Measurements from ENCODE around the gene RMND1. TPM values are rescaled to one million over a fixed set of nuclear protein-coding genes. Genes with fewer than 3 reads are reported as not detected.

Gene RMND1
- total and polyA plus RNA-seq, 2 of the 13 experiments (the other 11 are each of a cell fraction or from before 2014, with no cell fraction given): 34.0 to 72.5 TPM

DNA sequence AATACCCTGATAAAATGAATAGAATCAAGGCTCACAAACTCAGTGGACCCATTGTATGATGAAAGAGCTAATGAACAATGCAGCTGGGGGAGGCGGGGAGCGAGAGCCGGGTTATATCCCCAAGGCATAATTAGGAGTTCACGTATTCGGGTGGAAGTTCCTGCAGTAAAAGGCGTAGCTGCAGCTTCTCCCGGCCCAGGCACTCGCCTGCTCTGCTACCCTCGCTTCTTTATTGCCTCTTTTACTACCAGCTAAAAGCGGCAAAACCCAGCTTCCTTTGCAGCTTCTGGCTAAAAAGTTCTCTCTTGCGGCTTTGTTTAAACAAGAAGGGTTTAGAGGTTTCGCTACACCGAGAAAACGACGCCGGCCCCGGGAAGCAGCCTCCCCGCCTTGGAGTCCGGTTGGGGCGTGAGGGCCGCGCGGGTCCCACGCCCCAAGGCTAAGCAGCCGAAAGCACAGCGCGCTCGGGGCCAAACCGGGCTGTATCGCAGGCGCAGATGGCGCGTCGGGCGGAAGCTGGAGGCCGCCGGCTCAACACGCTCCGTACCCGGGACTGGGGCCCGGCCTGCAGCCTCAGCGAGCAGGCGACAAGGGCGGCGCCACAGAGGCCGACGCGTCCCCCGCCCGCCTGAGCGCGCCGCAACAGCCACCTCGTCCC lies 62.2 kb downstream of the RMND1 start (continued):
- TF ChIP-seq, protein P1, sequence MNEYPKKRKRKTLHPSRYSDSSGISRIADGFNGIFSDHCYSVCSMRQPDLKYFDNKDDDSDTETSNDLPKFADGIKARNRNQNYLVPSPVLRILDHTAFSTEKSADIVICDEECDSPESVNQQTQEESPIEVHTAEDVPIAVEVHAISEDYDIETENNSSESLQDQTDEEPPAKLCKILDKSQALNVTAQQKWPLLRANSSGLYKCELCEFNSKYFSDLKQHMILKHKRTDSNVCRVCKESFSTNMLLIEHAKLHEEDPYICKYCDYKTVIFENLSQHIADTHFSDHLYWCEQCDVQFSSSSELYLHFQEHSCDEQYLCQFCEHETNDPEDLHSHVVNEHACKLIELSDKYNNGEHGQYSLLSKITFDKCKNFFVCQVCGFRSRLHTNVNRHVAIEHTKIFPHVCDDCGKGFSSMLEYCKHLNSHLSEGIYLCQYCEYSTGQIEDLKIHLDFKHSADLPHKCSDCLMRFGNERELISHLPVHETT (CRISPR knock-in tag; conservative IDR thresholded peaks at IDR 0.05): no peak
- TF ChIP-seq RFXAP (CRISPR knock-in tag; IDR thresholded peaks at IDR 0.05; ENCODE audit: borderline replicate concordance): 0 out of 2 replicates have a peak, but pooled peaks have one; percentile 70
- 0 out of 2 replicates have a peak, but pooled peaks have one; percentile 33 for TF ChIP-seq ZNF331 (CRISPR knock-in tag; IDR thresholded peaks at IDR 0.05)
- no peak for TF ChIP-seq ARNT (IDR thresholded peaks at IDR 0.05)
- 0 out of 2 replicates have a peak, but pooled peaks have one; percentile 75 for TF ChIP-seq GZF1 (CRISPR knock-in tag; IDR thresholded peaks at IDR 0.05)
- no peak for TF ChIP-seq ZNF576 (CRISPR knock-in tag; IDR thresholded peaks at IDR 0.05)
- peak; percentile 53; the same call in 1 of the 2 replicates for TF ChIP-seq TSC22D2 (CRISPR knock-in tag; IDR thresholded peaks at IDR 0.05; ENCODE audit: borderline replicate concordance)
- no peak for TF ChIP-seq PATZ1 (CRISPR knock-in tag; IDR thresholded peaks at IDR 0.05)
- peak; percentile 54 for TF ChIP-seq ETV5 (CRISPR knock-in tag; IDR thresholded peaks at IDR 0.05; ENCODE audit: borderline replicate concordance)
- no peak for TF ChIP-seq SRF (IDR thresholded peaks at IDR 0.05; ENCODE audit: low read depth, low read length)
- TF ChIP-seq HNRNPH1 (optimal IDR thresholded peaks at IDR 0.05; ENCODE audit: low read depth, low read length): no peak
- no peak for TF ChIP-seq ZNF468 (CRISPR knock-in tag; IDR thresholded peaks at IDR 0.05)
- TF ChIP-seq ZNF615 (CRISPR knock-in tag; IDR thresholded peaks at IDR 0.05; ENCODE audit: borderline replicate concordance): peak; percentile 72; the same call in 1 of the 2 replicates
- TF ChIP-seq TCF12 (IDR thresholded peaks at IDR 0.05): no peak
- peak; percentile 70; the same call in 1 of the 2 replicates for TF ChIP-seq TCF12 (CRISPR knock-in tag; IDR thresholded peaks at IDR 0.05)
- TF ChIP-seq, protein P2, sequence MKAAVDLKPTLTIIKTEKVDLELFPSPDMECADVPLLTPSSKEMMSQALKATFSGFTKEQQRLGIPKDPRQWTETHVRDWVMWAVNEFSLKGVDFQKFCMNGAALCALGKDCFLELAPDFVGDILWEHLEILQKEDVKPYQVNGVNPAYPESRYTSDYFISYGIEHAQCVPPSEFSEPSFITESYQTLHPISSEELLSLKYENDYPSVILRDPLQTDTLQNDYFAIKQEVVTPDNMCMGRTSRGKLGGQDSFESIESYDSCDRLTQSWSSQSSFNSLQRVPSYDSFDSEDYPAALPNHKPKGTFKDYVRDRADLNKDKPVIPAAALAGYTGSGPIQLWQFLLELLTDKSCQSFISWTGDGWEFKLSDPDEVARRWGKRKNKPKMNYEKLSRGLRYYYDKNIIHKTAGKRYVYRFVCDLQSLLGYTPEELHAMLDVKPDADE (CRISPR knock-in tag; IDR thresholded peaks at IDR 0.05): peak; percentile 95
- no peak for TF ChIP-seq DNMT1 (CRISPR knock-in tag; IDR thresholded peaks at IDR 0.05)
- peak; percentile 95; the same call in 1 of the 2 replicates for TF ChIP-seq SMAD1 (CRISPR knock-in tag; IDR thresholded peaks at IDR 0.05; ENCODE audit: borderline replicate concordance, low read depth)
- TF ChIP-seq ZBTB8A (CRISPR knock-in tag; IDR thresholded peaks at IDR 0.05; ENCODE audit: borderline replicate concordance, low read depth): peak; percentile 48; the same call in 1 of the 2 replicates
- peak; percentile 72; the same call in 1 of the 2 replicates for TF ChIP-seq ZNF768 (CRISPR knock-in tag; IDR thresholded peaks at IDR 0.05)
- peak; percentile 69 for TF ChIP-seq HOXD1 (CRISPR knock-in tag; IDR thresholded peaks at IDR 0.05)

Measured in HepG2 (cell line).